ENCODE measurements around the gene HMMR. TPM values are rescaled to one million over a fixed set of nuclear protein-coding genes. Genes with fewer than 3 reads are reported as not detected.

The HMMR gene
- total and polyA plus RNA-seq, 2 of the 4 experiments (the other 2 are of a cell fraction): 13.0 to 24.6 TPM

DNA sequence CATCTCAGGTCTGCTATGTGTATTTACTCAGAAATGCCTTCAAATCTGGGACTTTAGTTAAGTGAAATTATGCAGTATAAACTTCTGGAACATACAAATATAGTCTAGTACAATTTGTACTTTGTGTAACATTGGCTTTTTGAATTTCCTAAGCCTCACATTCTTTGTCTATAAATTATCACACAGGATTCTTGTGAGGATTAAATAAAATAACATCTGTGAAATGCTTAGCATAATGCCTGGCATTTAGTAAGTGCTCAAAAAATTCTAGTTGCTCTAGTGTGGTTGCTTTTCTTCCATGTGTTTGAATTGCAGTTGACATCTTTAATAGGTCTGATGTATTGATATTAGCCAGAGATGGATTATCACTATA lies 2.6 kb downstream of the HMMR start:
- Histone ChIP-seq H2AK5ac (ENCODE audit: low read depth, low read length) (no peak overlapping the region), H2BK5ac (ENCODE audit: low read depth, low read length, poor library complexity, severe bottlenecking) (no peak overlapping the region), H3K79me1 (ENCODE audit: low read depth in 1 of 2, low read length in 2 of 2) (peaks cover 13 to 14% of the 10 kb centered on the region in 2 experiments), H3K9me1 (ENCODE audit: insufficient read depth, low read length) (no peaks in the 10 kb centered on the region), H2BK20ac (ENCODE audit: low read depth, low read length) (no peak overlapping the region), H3K4me1 (ENCODE audit: control insufficient read depth, insufficient read depth, low read length) (no peaks in the 10 kb centered on the region), H3K4me3 (ENCODE audit: insufficient read depth, low read depth, low read length) (no peak overlapping the region), H4K20me1 (ENCODE audit: insufficient read depth, low read length) (no peaks in the 10 kb centered on the region), H3K4ac (ENCODE audit: low read depth, low read length) (no peak overlapping the region), H3K18ac (ENCODE audit: low read depth, low read length) (no peak overlapping the region), H3K9ac (ENCODE audit: low read depth, low read length) (no peak overlapping the region), H3K27me3 (ENCODE audit: control insufficient read depth, insufficient read depth, low read length) (no peaks in the 10 kb centered on the region), H3K14ac (replicated peaks; ENCODE audit: low read depth, low read length) (no peak overlapping the region), H3K9me3 (ENCODE audit: control insufficient read depth, insufficient read depth, low read length) (no peaks in the 10 kb centered on the region), H2AK9ac (replicated peaks; ENCODE audit: low read depth, low read length, poor library complexity) (no peak overlapping the region), H3K4me2 (ENCODE audit: low read depth, low read length) (no peak overlapping the region), H4K5ac (ENCODE audit: low read depth, low read length) (no peak overlapping the region), H2BK120ac (ENCODE audit: low read depth, low read length) (no peak overlapping the region), H2BK15ac (ENCODE audit: low read depth, low read length) (no peak overlapping the region), H4K8ac (ENCODE audit: low read depth in 2 of 2, low read length in 2 of 2) (no peak overlapping the region), H4K91ac (ENCODE audit: insufficient read depth, low read depth, low read length) (no peak overlapping the region), H3K56ac (ENCODE audit: extremely low read depth, insufficient read depth, low read length) (no peak overlapping the region), H3K23ac (ENCODE audit: low read depth, low read length) (no peak overlapping the region), H3K36me3 (ENCODE audit: control insufficient read depth, insufficient read depth, low read length) (no peaks in the 10 kb centered on the region; the same call in 1 of the 2 replicates), H3K27ac (ENCODE audit: insufficient read depth, low read length) (no peak overlapping the region), H2AFZ (replicated peaks; ENCODE audit: low read length, poor library complexity) (no peak overlapping the region)
- intact Hi-C loops (cut with micrococcal nuclease): no loop called here
- no peak for DNase-seq
- CTCF ChIA-PET: no interaction called here
- no TSS peak for BruUV-seq (replicated peaks)
- ATAC-seq (ENCODE audit: low read depth): no peak
- TF ChIP-seq CHD1 (IDR thresholded peaks at IDR 0.05; ENCODE audit: low read depth, low read length) (no peak), MAZ (IDR thresholded peaks at IDR 0.05; ENCODE audit: borderline replicate concordance, low read depth, low read length) (no peak), RAD21 (IDR thresholded peaks at IDR 0.05; ENCODE audit: low read length) (no peak), FOS (IDR thresholded peaks at IDR 0.05; ENCODE audit: low read depth, low read length) (no peak), SMC3 (IDR thresholded peaks at IDR 0.05; ENCODE audit: low read depth, low read length) (no peak), RCOR1 (IDR thresholded peaks at IDR 0.05; ENCODE audit: insufficient replicate concordance, low read length) (no peak), MAFK (IDR thresholded peaks at IDR 0.05; ENCODE audit: low read depth, low read length) (no peak), RFX5 (IDR thresholded peaks at IDR 0.05; ENCODE audit: low read depth, low read length) (no peak), POLR2A (IDR thresholded peaks at IDR 0.05; ENCODE audit: low read depth, low read length) (no peak), CEBPB (IDR thresholded peaks at IDR 0.05; ENCODE audit: low read depth, low read length) (no peak), NFE2L2 (IDR thresholded peaks at IDR 0.05; ENCODE audit: low read depth, low read length) (no peak), MXI1 (IDR thresholded peaks at IDR 0.05; ENCODE audit: borderline replicate concordance, low read depth, low read length) (no peak), BHLHE40 (IDR thresholded peaks at IDR 0.05; ENCODE audit: low read depth, low read length) (no peak)
- TF ChIP-seq, protein P1, sequence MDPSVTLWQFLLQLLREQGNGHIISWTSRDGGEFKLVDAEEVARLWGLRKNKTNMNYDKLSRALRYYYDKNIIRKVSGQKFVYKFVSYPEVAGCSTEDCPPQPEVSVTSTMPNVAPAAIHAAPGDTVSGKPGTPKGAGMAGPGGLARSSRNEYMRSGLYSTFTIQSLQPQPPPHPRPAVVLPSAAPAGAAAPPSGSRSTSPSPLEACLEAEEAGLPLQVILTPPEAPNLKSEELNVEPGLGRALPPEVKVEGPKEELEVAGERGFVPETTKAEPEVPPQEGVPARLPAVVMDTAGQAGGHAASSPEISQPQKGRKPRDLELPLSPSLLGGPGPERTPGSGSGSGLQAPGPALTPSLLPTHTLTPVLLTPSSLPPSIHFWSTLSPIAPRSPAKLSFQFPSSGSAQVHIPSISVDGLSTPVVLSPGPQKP (IDR thresholded peaks at IDR 0.05; ENCODE audit: borderline replicate concordance, low read depth, low read length): no peak
- TF ChIP-seq, protein P2, sequence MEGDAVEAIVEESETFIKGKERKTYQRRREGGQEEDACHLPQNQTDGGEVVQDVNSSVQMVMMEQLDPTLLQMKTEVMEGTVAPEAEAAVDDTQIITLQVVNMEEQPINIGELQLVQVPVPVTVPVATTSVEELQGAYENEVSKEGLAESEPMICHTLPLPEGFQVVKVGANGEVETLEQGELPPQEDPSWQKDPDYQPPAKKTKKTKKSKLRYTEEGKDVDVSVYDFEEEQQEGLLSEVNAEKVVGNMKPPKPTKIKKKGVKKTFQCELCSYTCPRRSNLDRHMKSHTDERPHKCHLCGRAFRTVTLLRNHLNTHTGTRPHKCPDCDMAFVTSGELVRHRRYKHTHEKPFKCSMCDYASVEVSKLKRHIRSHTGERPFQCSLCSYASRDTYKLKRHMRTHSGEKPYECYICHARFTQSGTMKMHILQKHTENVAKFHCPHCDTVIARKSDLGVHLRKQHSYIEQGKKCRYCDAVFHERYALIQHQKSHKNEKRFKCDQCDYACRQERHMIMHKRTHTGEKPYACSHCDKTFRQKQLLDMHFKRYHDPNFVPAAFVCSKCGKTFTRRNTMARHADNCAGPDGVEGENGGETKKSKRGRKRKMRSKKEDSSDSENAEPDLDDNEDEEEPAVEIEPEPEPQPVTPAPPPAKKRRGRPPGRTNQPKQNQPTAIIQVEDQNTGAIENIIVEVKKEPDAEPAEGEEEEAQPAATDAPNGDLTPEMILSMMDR (conservative IDR thresholded peaks at IDR 0.05; ENCODE audit: low read depth, low read length): no peak
- TF ChIP-seq, protein P3, sequence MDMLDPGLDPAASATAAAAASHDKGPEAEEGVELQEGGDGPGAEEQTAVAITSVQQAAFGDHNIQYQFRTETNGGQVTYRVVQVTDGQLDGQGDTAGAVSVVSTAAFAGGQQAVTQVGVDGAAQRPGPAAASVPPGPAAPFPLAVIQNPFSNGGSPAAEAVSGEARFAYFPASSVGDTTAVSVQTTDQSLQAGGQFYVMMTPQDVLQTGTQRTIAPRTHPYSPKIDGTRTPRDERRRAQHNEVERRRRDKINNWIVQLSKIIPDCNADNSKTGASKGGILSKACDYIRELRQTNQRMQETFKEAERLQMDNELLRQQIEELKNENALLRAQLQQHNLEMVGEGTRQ (IDR thresholded peaks at IDR 0.05; ENCODE audit: low read depth, low read length): no peak
- in situ Hi-C loops (cut with MboI; ENCODE audit: low sequenced_read_pairs): no loop called here
- dilution Hi-C loops (cut with HindIII; ENCODE audit: low sequenced_read_pairs, unreplicated experiment): no loop called here
- POLR2A ChIA-PET (ENCODE audit: unreplicated experiment): no interaction called here

All from IMR-90 (cell line).